Calu3 (cell line): ENCODE measurements around the gene MS4A4E. TPM values are rescaled to one million over a fixed set of nuclear protein-coding genes. Genes with fewer than 3 reads are reported as not detected.
"Not testable (repeated sequence)": the region's sequence is repeated elsewhere in the genome, so short reads cannot be mapped to it uniquely, and the experiment has no call there.

Experiments used
- BruUV-seq: library from RNA; stranded (reverse); fragments of 400-500 nt; replicated peaks from 2 replicates; lab custom pipeline; 2021; lab: Mats Ljungman, UMichigan
- CTCF ChIA-PET: fragments of 300-600 bp; sonication (Branson Sonifier 250); formaldehyde crosslinking; loops from one replicate; lab custom pipeline; 2022; ENCODE audit warnings: antibody characterized with exemption; lab: Charles Lee
- DNase-seq: peaks from one replicate; pipeline ENCODE4 v3.0.0; 2022
- H3K27ac Mint-ChIP-seq: one replicate; pipeline ENCODE4 v1.8.0; 2022; ENCODE audit warnings: mixed read lengths; ENCODE audit not compliant: unreplicated experiment
- H3K27me3 Mint-ChIP-seq: one replicate; pipeline ENCODE4 v1.8.0; 2022; ENCODE audit warnings: mixed read lengths; ENCODE audit not compliant: unreplicated experiment
- H3K36me3 Mint-ChIP-seq: one replicate; pipeline ENCODE4 v1.8.0; 2022; ENCODE audit warnings: mild to moderate bottlenecking, moderate library complexity, mixed read lengths; ENCODE audit not compliant: insufficient read depth, unreplicated experiment
- H3K4me1 Mint-ChIP-seq: one replicate; pipeline ENCODE4 v1.8.0; 2022; ENCODE audit warnings: mild to moderate bottlenecking, low read depth, mixed read lengths; ENCODE audit not compliant: unreplicated experiment
- H3K4me3 Mint-ChIP-seq: one replicate; pipeline ENCODE4 v1.8.0; 2022; ENCODE audit warnings: mild to moderate bottlenecking, low read depth, moderate library complexity, mixed read lengths; ENCODE audit not compliant: unreplicated experiment
- H3K9me3 Mint-ChIP-seq: one replicate; pipeline ENCODE4 v1.8.0; 2022; ENCODE audit warnings: low read depth, mixed read lengths; ENCODE audit not compliant: unreplicated experiment
- CTCF ChIP-seq: fragments of 200-600 bp; IDR thresholded peaks from one replicate; pipeline ENCODE4 v1.8.0; 2022; ENCODE audit warnings: antibody characterized with exemption; ENCODE audit not compliant: unreplicated experiment
- intact Hi-C: fragments of 100-400 bp; cut with micrococcal nuclease; formaldehyde crosslinking; loops from one replicate; pipeline ENCODE4 v1.10.0; 2022; ENCODE audit not compliant: unreplicated experiment
- total RNA-seq: library from RNA; stranded (reverse); gene quantifications from 2 replicates; pipeline ENCODE4 v1.2.3, GENCODE V29; 2022

The MS4A4E gene
- total RNA-seq, 1 experiment from 2014 or later, result not detected

DNA sequence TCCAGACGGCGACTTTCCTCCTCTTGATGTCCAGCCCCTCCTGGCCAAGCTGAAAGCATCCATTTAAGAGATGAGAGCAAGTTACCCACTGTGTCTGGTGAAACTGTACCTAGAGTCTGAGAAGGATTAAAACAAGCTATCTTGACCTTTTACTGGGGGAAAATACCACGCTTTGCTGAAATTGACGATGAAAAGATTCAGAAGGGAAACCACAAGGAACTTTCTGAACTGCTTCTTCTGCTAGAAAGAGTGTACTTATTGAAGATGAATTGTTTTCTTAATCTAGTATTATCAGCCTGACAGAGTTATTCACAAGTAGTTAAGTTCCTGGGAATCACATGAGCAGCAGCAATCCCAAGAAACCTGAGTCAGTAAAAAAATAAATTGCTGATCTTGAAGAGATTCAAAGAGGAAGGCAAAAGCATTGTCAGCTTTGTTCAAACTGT is 47.0 kb downstream of the MS4A4E start:
- no TSS peak for BruUV-seq
- no peak for TF ChIP-seq CTCF
- no peak overlapping the region for H3K27ac Mint-ChIP-seq
- H3K36me3 Mint-ChIP-seq, result no peaks in the 10 kb centered on the region
- H3K27me3 Mint-ChIP-seq, result no peaks in the 10 kb centered on the region
- no peak overlapping the region for H3K4me3 Mint-ChIP-seq
- intact Hi-C loops, result no loop called here
- peaks cover 10% of the 10 kb centered on the region for H3K9me3 Mint-ChIP-seq
- H3K4me1 Mint-ChIP-seq, result peaks cover 7% of the 10 kb centered on the region
- CTCF ChIA-PET, result interaction anchor here (0.7 kb wide), 1 partner anchor 12 kb away, joined by 4 read pairs; no protein-coding TSS in a partner anchor
- no peak for DNase-seq

DNA sequence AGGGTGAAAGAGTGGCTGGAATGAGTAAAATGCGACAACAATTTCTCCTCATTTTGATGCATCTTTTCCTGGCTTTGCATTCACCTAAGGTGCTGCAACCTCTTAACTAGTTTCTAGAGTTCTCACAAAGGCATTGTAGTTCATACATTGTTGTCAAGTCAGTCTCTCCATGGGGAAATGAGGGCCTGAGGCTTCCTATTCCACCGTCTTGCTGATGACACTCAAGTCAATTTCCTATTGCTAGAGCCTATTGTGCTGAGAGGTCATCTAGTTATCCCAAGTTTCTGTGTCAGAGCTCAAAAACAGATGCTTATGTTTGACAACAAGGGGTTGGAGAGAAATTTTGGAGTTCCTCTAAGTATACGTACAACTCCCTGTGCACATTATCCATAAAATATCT is 48.4 kb downstream of the MS4A4E start:
- TF ChIP-seq CTCF, result no peak
- peaks cover 10% of the 10 kb centered on the region for H3K9me3 Mint-ChIP-seq
- CTCF ChIA-PET, result no interaction called here
- H3K36me3 Mint-ChIP-seq, result no peaks in the 10 kb centered on the region
- H3K27ac Mint-ChIP-seq, result no peak overlapping the region
- BruUV-seq, result no TSS peak
- no peaks in the 10 kb centered on the region for H3K27me3 Mint-ChIP-seq
- H3K4me1 Mint-ChIP-seq, result peaks cover 7% of the 10 kb centered on the region
- no peak for DNase-seq
- H3K4me3 Mint-ChIP-seq, result no peak overlapping the region
- intact Hi-C loops, result no loop called here

DNA sequence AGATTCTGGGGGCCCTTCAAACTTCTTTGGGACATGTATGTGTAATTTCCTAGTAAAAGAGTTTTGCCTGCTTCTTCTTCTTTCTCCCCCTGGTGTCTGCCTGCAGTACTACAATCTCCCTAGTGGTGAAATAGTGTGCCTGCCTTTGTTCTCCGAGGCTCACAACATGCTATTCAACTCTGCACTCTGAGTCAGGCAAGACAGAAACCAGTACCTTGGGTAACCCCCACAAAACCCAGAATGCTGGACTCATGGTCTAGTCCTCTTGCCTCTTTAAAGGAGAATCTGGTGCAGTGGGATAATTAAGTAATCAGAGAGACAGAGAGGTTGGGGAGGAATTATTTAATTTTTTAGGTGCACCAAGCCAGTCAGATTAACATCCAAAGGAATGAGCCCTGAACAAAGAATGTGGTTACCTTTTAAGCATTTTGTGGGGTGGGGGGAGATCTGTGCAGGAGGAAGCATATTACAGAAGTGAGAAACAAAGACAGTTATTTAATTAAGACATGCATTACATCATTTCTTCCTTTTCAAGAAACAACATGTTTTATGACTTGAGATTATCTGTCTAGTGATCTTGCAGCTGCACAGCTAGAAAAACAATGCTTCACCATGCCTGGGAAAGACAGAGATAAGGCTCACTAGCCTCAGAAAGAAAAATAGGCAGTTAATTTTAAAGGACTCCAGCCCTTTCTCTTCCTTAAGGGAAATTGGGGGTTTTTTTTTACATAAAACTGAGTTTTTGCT is 49.1 kb downstream of the MS4A4E start:
- CTCF ChIA-PET, result interaction anchor here (0.5 kb wide), 1 partner anchor 427 kb away, joined by 3 read pairs; no protein-coding TSS in a partner anchor
- H3K27ac Mint-ChIP-seq, result no peak overlapping the region
- intact Hi-C loops, result no loop called here
- TF ChIP-seq CTCF, result peak; percentile 61
- peaks cover 10% of the 10 kb centered on the region for H3K9me3 Mint-ChIP-seq
- no peak overlapping the region for H3K4me3 Mint-ChIP-seq
- peak; percentile 41 for DNase-seq
- BruUV-seq, result no TSS peak
- peaks cover 7% of the 10 kb centered on the region for H3K4me1 Mint-ChIP-seq
- H3K36me3 Mint-ChIP-seq, result no peaks in the 10 kb centered on the region
- no peaks in the 10 kb centered on the region for H3K27me3 Mint-ChIP-seq

DNA sequence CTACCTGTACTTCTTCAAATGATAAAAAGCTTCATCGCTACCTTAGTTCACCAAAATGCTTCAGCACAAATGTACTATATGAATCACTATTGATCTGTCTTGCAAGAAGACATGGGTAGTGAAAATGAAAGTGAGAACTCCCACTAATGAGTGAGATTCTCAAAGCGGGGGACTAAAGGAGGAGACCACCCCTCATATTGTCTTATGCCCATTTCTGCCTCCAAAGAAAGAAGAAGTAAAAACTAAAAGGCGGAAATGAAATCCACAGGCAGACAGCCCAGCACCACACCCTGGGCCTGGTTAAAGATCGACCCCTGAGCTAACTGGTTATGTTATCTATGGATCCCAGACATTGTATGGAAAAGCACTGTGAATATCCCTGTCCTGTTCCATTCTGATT is 50.4 kb downstream of the MS4A4E start:
- intact Hi-C loops, H3K27me3 Mint-ChIP-seq, H3K36me3 Mint-ChIP-seq, DNase-seq, H3K4me1 Mint-ChIP-seq, H3K27ac Mint-ChIP-seq, BruUV-seq, H3K4me3 Mint-ChIP-seq: not testable (repeated sequence)
- H3K9me3 Mint-ChIP-seq, result peaks cover 10% of the 10 kb centered on the region
- CTCF ChIA-PET, result interaction anchor here (0.7 kb wide), 1 partner anchor 94 kb away, joined by 3 read pairs; no protein-coding TSS in a partner anchor

DNA sequence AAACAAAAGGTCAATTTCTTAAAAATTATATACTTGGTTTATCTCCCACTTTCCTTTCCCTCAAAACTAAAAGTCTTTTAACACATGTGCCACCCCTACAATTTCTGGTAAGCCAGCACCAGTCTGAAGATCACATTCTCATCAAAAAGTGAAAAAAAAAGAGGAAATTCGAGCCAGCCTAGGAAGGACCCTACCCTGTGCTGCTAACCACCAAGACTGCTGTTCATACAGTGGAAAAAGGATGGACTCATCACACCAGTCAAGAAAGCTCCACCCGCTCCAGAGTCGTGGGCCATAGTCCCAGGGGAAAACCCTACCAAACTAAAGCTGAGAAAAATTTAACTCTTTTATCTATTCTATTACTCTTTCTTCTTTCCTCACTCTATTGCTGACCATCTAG is 54.5 kb downstream of the MS4A4E start:
- intact Hi-C loops, H3K4me3 Mint-ChIP-seq, H3K27ac Mint-ChIP-seq, BruUV-seq, CTCF ChIA-PET, DNase-seq, H3K27me3 Mint-ChIP-seq, H3K36me3 Mint-ChIP-seq: not testable (repeated sequence)
- Mint-ChIP-seq H3K4me1 (peaks cover 27% of the 10 kb centered on the region), H3K9me3 (peaks cover 12% of the 10 kb centered on the region)

DNA sequence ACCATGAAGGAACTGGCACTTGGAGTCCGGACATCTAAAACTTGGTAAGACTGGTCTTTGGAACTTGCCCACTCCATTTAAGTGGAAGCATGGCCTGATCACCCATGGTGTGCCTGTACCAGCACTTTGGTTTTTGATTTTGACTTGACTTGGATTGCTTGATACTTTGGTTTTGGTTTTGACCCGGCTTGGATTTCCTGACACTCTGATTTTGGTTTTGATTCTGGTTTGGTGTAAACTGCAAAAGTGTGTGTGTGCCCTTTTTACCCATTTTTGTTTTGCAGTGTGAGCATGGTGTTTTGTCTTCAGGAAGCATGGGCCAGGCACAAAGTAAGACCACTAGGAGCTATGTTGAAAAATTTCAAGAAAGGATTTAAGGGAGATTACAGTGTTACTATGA is 56.8 kb downstream of the MS4A4E start:
- H3K27ac Mint-ChIP-seq, H3K4me3 Mint-ChIP-seq, BruUV-seq, H3K9me3 Mint-ChIP-seq, intact Hi-C loops, CTCF ChIA-PET, H3K36me3 Mint-ChIP-seq, H3K27me3 Mint-ChIP-seq, DNase-seq: not testable (repeated sequence)
- H3K4me1 Mint-ChIP-seq, result peaks cover 42% of the 10 kb centered on the region

DNA sequence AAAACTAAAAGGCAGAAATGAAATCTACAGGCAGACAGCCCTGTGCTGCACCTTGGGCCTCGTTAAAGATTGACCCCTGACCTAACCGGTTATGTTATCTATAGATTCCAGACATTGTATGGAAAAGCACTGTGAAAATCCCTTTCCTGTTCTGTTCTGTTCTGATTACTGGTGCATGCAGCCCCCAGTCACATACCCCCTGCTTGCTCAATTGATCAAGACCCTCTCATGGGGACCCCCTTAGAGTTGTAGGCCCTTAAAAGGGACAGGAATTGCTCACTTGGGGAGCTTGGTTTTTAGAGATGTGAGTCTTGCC is 57.5 kb downstream of the MS4A4E start:
- H3K4me3 Mint-ChIP-seq, H3K27me3 Mint-ChIP-seq, BruUV-seq, intact Hi-C loops, H3K9me3 Mint-ChIP-seq, H3K36me3 Mint-ChIP-seq, DNase-seq, H3K27ac Mint-ChIP-seq: not testable (repeated sequence)
- CTCF ChIA-PET, result interaction anchor here (0.7 kb wide), 1 partner anchor 66 kb away, joined by 3 read pairs; no protein-coding TSS in a partner anchor
- peaks cover 42% of the 10 kb centered on the region for H3K4me1 Mint-ChIP-seq
